ENCODE data around the gene BABAM2. TPM values are rescaled to one million over a fixed set of nuclear protein-coding genes. Genes with fewer than 3 reads are reported as not detected.

The BABAM2 gene
- total RNA-seq, 2 experiments from 2014 or later: 41.8 to 47.2 TPM

DNA sequence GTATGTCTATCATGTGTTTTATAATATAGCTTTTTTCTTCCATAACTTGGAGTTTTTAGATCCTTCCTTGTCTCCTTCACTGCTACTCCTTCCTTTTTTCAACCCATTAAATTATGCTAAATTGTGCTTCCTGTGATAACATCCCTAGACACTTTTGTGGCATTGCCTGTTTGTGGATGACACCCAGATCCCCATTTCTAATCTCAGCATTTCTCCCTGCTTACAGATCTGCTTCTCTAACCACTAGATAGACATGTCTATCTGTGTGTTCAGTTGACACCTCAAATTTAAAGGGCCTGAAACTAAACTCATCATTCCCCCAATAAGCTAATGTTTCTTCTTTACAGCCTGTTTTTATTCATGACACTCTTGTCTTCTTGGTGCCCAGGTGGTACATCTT is 244.8 kb downstream of the BABAM2 start:
- H3K36me3 Mint-ChIP-seq (ENCODE audit: low read depth): no peaks in the 10 kb centered on the region
- no peaks in the 10 kb centered on the region for H3K27me3 Mint-ChIP-seq (ENCODE audit: low read depth)
- no peaks in the 10 kb centered on the region for H3K9me3 Mint-ChIP-seq
- CTCF ChIA-PET: no interaction called here
- no peak overlapping the region for H3K27ac Mint-ChIP-seq
- intact Hi-C loops (cut with micrococcal nuclease): no loop called here
- peaks cover 10% of the 10 kb centered on the region for H3K4me1 Mint-ChIP-seq (ENCODE audit: low read depth)
- no peak for DNase-seq
- no peak overlapping the region for H3K4me3 Mint-ChIP-seq

GRCh38 chr2:28135799-28136198 is 245.3 kb downstream of the BABAM2 start:
- CTCF ChIA-PET: no interaction called here

GRCh38 chr2:28136556-28136955 is 246.0 kb downstream of the BABAM2 start:
- H3K27ac Mint-ChIP-seq: no peak overlapping the region
- H3K4me1 Mint-ChIP-seq (ENCODE audit: low read depth): peaks cover 10% of the 10 kb centered on the region
- H3K4me3 Mint-ChIP-seq: no peak overlapping the region
- no peak for DNase-seq
- no peaks in the 10 kb centered on the region for H3K27me3 Mint-ChIP-seq (ENCODE audit: low read depth)
- CTCF ChIA-PET: no interaction called here
- H3K36me3 Mint-ChIP-seq (ENCODE audit: low read depth): no peaks in the 10 kb centered on the region
- no peaks in the 10 kb centered on the region for H3K9me3 Mint-ChIP-seq
- intact Hi-C loops (cut with micrococcal nuclease): no loop called here

More at GRCh38 chr2:28135799-28136198, 245.3 kb downstream of the BABAM2 start:
- no peak overlapping the region for H3K4me3 Mint-ChIP-seq
- DNase-seq: no peak
- intact Hi-C loops (cut with micrococcal nuclease): no loop called here
- H3K36me3 Mint-ChIP-seq (ENCODE audit: low read depth): no peaks in the 10 kb centered on the region
- no peak overlapping the region for H3K27ac Mint-ChIP-seq
- no peaks in the 10 kb centered on the region for H3K9me3 Mint-ChIP-seq
- H3K27me3 Mint-ChIP-seq (ENCODE audit: low read depth): no peaks in the 10 kb centered on the region
- peaks cover 10% of the 10 kb centered on the region for H3K4me1 Mint-ChIP-seq (ENCODE audit: low read depth)

DNA sequence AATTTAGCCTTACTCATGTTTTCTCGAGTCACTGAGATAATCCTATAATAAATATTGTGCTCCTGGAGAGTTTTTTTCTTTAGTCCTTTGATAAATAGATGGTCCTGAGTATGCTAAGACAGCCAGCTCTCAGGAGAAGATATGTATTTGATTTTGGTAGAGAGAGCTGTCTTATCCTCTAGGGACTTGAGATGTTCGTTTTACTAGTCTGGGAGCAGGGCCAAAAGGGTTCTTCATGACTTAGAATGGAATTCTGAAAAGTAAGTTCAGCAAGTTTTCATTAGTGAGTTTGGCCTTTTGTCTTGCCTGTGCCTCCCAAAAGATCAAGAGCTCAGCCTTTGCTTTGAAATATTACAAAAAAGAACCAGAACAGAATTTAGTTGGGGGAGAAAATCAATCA is 246.7 kb downstream of the BABAM2 start:
- no peaks in the 10 kb centered on the region for H3K27me3 Mint-ChIP-seq (ENCODE audit: low read depth)
- no peaks in the 10 kb centered on the region for H3K9me3 Mint-ChIP-seq
- intact Hi-C loops (cut with micrococcal nuclease): no loop called here
- H3K27ac Mint-ChIP-seq: no peak overlapping the region
- no peak overlapping the region for H3K4me3 Mint-ChIP-seq
- H3K4me1 Mint-ChIP-seq (ENCODE audit: low read depth): peaks cover 10% of the 10 kb centered on the region
- CTCF ChIA-PET: no interaction called here
- H3K36me3 Mint-ChIP-seq (ENCODE audit: low read depth): no peaks in the 10 kb centered on the region
- DNase-seq: no peak

GRCh38 chr2:28142386-28142785 is 251.9 kb downstream of the BABAM2 start:
- Mint-ChIP-seq H3K4me1 (ENCODE audit: low read depth) (no peaks in the 10 kb centered on the region), H3K36me3 (ENCODE audit: low read depth) (no peaks in the 10 kb centered on the region)
- intact Hi-C loops (cut with micrococcal nuclease): no loop called here

DNA sequence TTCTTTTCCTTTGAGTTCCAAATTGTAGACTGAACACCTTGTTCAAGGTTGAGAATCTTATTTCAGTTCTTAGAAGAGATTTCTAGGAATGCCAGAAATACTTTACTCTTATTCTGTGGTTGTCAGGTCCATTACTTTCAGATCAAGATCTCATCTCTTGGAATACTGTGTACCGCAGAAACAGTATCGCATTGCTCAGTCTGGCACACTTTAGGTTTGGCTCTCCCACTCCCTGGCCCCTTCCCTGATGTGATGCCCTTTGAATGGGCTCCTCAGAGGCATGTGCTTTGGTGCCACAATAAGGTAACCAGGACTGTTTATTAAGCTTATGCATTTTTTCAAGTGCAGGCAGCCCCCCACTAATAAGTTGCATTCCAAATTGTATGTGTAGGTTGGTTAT is 257.5 kb downstream of the BABAM2 start:
- intact Hi-C loops (cut with micrococcal nuclease): no loop called here
- Mint-ChIP-seq H3K4me1 (ENCODE audit: low read depth) (no peaks in the 10 kb centered on the region), H3K9me3 (no peaks in the 10 kb centered on the region), H3K4me3 (no peak overlapping the region), H3K36me3 (ENCODE audit: low read depth) (peaks cover 19% of the 10 kb centered on the region), H3K27ac (no peak overlapping the region), H3K27me3 (ENCODE audit: low read depth) (no peaks in the 10 kb centered on the region)
- CTCF ChIA-PET: interaction anchor here (0.6 to 0.7 kb wide), 2 partner anchors 137 to 923 kb away, joined by 3 read pairs; no protein-coding TSS in a partner anchor
- DNase-seq: no peak

More at GRCh38 chr2:28142386-28142785, 251.9 kb downstream of the BABAM2 start:
- Mint-ChIP-seq H3K27me3 (ENCODE audit: low read depth) (no peaks in the 10 kb centered on the region), H3K4me3 (no peak overlapping the region), H3K27ac (no peak overlapping the region), H3K9me3 (no peaks in the 10 kb centered on the region)
- CTCF ChIA-PET: interaction anchor here (0.8 kb wide), 1 partner anchor 213 kb away, joined by 3 read pairs; no protein-coding TSS in a partner anchor
- no peak for DNase-seq

DNA sequence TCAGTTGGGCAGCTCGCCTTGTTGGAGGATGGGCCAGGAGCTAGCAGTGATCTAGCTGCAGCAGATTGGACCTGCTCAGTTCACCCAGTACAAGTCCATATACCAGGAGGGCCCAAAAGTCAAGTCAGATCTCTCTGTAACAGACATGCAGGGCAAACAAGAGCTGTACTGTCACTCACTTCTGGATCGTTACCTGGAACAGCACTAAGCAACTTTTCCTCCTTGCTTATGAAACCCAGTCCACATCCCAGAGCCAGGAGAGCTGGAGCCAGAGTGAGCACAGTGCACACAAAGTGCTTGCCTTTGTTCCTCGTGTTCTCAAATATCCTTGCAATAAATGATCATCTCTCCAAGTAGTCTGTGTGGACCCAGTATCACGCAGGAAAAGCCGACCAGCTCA is 258.0 kb downstream of the BABAM2 start:
- CTCF ChIA-PET: interaction anchor here (0.5 to 0.7 kb wide), 2 partner anchors 95 to 138 kb away, joined by 3 read pairs; no protein-coding TSS in a partner anchor
- no peaks in the 10 kb centered on the region for H3K4me1 Mint-ChIP-seq (ENCODE audit: low read depth)
- H3K4me3 Mint-ChIP-seq: no peak overlapping the region
- DNase-seq: no peak
- no peaks in the 10 kb centered on the region for H3K27me3 Mint-ChIP-seq (ENCODE audit: low read depth)
- no peak overlapping the region for H3K27ac Mint-ChIP-seq
- peaks cover 21% of the 10 kb centered on the region for H3K36me3 Mint-ChIP-seq (ENCODE audit: low read depth)
- no peaks in the 10 kb centered on the region for H3K9me3 Mint-ChIP-seq
- intact Hi-C loops (cut with micrococcal nuclease): no loop called here

- no peak overlapping the region for H3K4me3 Mint-ChIP-seq
- no peak for DNase-seq
- peaks cover 6% of the 10 kb centered on the region for H3K9me3 Mint-ChIP-seq
- no peaks in the 10 kb centered on the region for H3K4me1 Mint-ChIP-seq (ENCODE audit: low read depth)
- peaks cover 32% of the 10 kb centered on the region for H3K36me3 Mint-ChIP-seq (ENCODE audit: low read depth)
- no peaks in the 10 kb centered on the region for H3K27me3 Mint-ChIP-seq (ENCODE audit: low read depth)
- H3K27ac Mint-ChIP-seq: no peak overlapping the region
- intact Hi-C loops (cut with micrococcal nuclease): loop anchor here (10.0 kb wide), 1 partner anchor 244 kb away; the partner anchor contains the start of gene FOSL2
- CTCF ChIA-PET: interaction anchor here (0.5 to 0.6 kb wide), 2 partner anchors 55 to 79 kb away, joined by 4 to 5 read pairs; no protein-coding TSS in a partner anchor
These were observed 259.8 kb downstream of the BABAM2 start for GRCh38 chr2:28150236-28150915.

- no peaks in the 10 kb centered on the region for H3K27me3 Mint-ChIP-seq (ENCODE audit: low read depth)
- H3K9me3 Mint-ChIP-seq: peaks cover 12% of the 10 kb centered on the region
- H3K4me1 Mint-ChIP-seq (ENCODE audit: low read depth): no peaks in the 10 kb centered on the region
- CTCF ChIA-PET: no interaction called here
- H3K4me3 Mint-ChIP-seq: no peak overlapping the region
- intact Hi-C loops (cut with micrococcal nuclease): loop anchor here (10.0 kb wide), 1 partner anchor 244 kb away; the partner anchor contains the start of gene FOSL2
- peaks cover 38% of the 10 kb centered on the region for H3K36me3 Mint-ChIP-seq (ENCODE audit: low read depth)
- DNase-seq: no peak
- H3K27ac Mint-ChIP-seq: no peak overlapping the region
These were observed 260.5 kb downstream of the BABAM2 start for GRCh38 chr2:28150994-28151393.

DNA sequence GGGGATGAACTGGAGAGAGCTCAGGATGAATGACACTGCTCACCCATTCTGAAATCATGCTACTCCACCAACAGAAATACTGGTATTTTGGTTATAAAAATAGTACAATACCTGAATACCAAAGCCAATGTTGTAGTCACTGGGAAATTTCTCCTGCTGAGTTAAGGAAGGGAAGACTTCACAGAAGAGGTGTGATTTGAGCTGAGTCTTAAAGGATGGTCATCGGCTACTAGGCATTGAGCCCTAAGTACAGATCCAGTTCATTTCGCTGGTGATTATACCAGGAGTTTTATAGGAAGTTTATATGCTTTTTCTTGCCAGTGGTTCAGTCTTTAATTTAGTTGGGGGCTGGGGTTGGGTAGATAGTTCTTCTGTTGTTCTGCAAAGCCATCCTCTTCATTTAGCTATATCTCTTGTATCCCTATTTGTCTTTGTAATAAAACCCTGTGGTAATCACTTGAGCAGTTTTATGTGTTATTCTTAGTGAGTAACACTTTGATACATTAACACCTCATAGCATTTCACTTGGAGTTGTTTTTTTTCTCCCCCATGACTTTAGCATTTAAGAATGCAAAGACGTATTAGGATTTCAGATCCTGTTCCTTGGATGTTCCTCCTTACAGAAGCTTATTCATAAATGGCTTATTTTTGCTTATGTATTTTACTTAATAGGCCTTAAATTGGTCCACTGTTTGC is 262.2 kb downstream of the BABAM2 start:
- no peaks in the 10 kb centered on the region for H3K4me1 Mint-ChIP-seq (ENCODE audit: low read depth)
- no peaks in the 10 kb centered on the region for H3K27me3 Mint-ChIP-seq (ENCODE audit: low read depth)
- CTCF ChIA-PET: interaction anchor here (0.9 kb wide), 1 partner anchor 14 kb away, joined by 3 read pairs; no protein-coding TSS in a partner anchor
- peaks cover 41% of the 10 kb centered on the region for H3K36me3 Mint-ChIP-seq (ENCODE audit: low read depth)
- no peak for DNase-seq
- H3K4me3 Mint-ChIP-seq: no peak overlapping the region
- intact Hi-C loops (cut with micrococcal nuclease): loop anchor here (10.0 kb wide), 1 partner anchor 242 kb away; the partner anchor contains the start of gene FOSL2
- H3K27ac Mint-ChIP-seq: no peak overlapping the region
- peaks cover 13% of the 10 kb centered on the region for H3K9me3 Mint-ChIP-seq

DNA sequence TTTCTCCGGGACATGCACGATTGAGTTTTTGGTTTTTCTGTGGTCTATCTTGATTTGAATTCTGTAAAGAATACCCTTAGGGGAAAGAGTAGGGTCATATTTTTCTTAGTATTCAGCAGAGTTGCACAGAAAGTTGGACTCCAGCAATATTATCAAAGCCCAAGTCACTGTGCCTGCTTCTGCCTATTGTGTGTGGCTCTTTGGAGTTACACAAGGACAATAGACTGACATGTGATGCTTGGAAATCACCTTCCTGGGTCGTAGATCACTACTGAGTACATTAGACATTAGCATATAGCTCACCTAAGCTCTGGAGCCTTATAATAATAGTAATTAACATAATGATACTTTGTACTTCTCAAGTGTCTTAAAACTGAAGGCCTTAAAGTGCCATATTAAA is 263.3 kb downstream of the BABAM2 start:
- H3K27me3 Mint-ChIP-seq (ENCODE audit: low read depth): no peaks in the 10 kb centered on the region
- DNase-seq: no peak
- H3K27ac Mint-ChIP-seq: no peak overlapping the region
- CTCF ChIA-PET: interaction anchor here (0.5 kb wide), 1 partner anchor 11 kb away, joined by 7 read pairs; no protein-coding TSS in a partner anchor
- H3K4me3 Mint-ChIP-seq: no peak overlapping the region
- no peaks in the 10 kb centered on the region for H3K4me1 Mint-ChIP-seq (ENCODE audit: low read depth)
- intact Hi-C loops (cut with micrococcal nuclease): loop anchor here (10.0 kb wide), 1 partner anchor 241 kb away; the partner anchor contains the start of gene FOSL2
- peaks cover 13% of the 10 kb centered on the region for H3K9me3 Mint-ChIP-seq
- peaks cover 39% of the 10 kb centered on the region for H3K36me3 Mint-ChIP-seq (ENCODE audit: low read depth)

DNA sequence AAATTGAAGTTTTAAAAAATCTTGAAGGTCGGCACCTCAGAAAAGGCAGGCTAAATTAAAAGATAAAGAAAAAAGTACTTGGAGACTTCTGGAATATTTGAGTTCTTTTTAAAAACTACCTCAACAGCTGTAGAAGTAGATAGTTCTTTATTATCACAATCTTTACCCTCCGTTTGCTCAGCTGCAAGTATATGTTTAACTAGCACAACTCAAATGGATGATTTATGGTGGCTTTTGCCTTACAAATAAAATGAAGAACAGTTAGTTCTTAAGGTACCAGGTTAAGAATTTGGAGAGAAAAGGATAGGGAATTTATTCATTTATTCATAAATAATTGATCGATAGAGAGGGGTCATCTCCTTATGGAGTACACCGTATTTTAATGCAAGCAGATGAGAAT is 264.6 kb downstream of the BABAM2 start:
- no peak for DNase-seq
- no peaks in the 10 kb centered on the region for H3K4me1 Mint-ChIP-seq (ENCODE audit: low read depth)
- H3K36me3 Mint-ChIP-seq (ENCODE audit: low read depth): peaks cover 39% of the 10 kb centered on the region
- no peaks in the 10 kb centered on the region for H3K27me3 Mint-ChIP-seq (ENCODE audit: low read depth)
- no peak overlapping the region for H3K4me3 Mint-ChIP-seq
- intact Hi-C loops (cut with micrococcal nuclease): loop anchor here (10.0 kb wide), 1 partner anchor 240 kb away; the partner anchor contains the start of gene FOSL2
- CTCF ChIA-PET: interaction anchor here (0.6 to 1.2 kb wide), 4 partner anchors 15 to 85 kb away, joined by 3 to 4 read pairs (median 3); no protein-coding TSS in a partner anchor
- peaks cover 13% of the 10 kb centered on the region for H3K9me3 Mint-ChIP-seq
- no peak overlapping the region for H3K27ac Mint-ChIP-seq
